22Rv1 (cell line): ENCODE data around the gene TMEM184A.

Experiments
- ZFX ChIP-seq: fragments of 450-650 bp; IDR thresholded peaks from 2 replicates; pipeline ENCODE4 v1.6.1; 2017; ENCODE audit warnings: antibody characterized with exemption, borderline replicate concordance
- TF ChIP-seq, protein P1 (sequence below): fragments of 450-650 bp; IDR thresholded peaks from 2 replicates; pipeline ENCODE4 v1.5.1; 2017; ENCODE audit warnings: mild to moderate bottlenecking

DNA sequence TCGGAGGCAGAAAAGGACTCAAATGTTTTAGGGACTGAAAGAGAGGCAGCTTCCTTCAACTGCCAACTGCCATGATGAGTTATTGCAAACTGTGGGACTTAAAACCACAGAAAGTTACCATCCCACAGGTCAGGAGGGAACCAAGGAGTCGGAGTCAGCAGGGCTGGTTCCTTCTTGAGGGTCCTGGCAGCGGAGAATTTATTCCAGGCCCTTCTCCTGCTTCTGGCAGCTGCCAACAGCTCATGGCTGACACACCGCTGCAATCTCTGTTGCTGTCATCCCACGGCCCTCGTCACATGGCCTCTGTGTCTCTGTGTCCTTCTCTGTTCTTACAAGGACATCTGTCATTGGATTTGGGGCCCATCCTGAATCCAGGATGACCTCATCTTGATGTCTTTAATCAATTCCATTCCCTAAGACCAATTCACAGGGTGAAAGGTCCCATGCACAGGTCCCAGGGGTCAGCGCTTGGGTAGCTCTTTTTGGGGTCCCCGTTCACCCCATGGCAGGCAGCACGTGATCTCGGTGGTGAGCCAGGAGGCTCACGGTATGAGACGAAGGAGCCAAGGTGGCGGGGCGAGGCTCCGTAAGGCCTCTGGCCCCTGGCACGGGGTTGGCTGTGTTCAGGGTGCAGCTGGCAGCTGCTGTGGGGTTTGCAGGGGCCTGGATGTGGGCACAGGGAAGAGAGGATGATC lies 41.2 kb upstream of the TMEM184A start:
- TF ChIP-seq, protein P1, sequence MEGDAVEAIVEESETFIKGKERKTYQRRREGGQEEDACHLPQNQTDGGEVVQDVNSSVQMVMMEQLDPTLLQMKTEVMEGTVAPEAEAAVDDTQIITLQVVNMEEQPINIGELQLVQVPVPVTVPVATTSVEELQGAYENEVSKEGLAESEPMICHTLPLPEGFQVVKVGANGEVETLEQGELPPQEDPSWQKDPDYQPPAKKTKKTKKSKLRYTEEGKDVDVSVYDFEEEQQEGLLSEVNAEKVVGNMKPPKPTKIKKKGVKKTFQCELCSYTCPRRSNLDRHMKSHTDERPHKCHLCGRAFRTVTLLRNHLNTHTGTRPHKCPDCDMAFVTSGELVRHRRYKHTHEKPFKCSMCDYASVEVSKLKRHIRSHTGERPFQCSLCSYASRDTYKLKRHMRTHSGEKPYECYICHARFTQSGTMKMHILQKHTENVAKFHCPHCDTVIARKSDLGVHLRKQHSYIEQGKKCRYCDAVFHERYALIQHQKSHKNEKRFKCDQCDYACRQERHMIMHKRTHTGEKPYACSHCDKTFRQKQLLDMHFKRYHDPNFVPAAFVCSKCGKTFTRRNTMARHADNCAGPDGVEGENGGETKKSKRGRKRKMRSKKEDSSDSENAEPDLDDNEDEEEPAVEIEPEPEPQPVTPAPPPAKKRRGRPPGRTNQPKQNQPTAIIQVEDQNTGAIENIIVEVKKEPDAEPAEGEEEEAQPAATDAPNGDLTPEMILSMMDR = no peak
- TF ChIP-seq ZFX = no peak
